LNCAP (cell line): ENCODE data around the gene CTSE.

Source experiments
- CTCF ChIP-seq: fragments of 450-650 bp; IDR thresholded peaks from 2 replicates; pipeline ENCODE4 v1.5.1; 2017; ENCODE audit warnings: mild to moderate bottlenecking

Gene CTSE

GRCh38 chr1:205971082-205971481 lies 52.6 kb downstream of the CTSE start:
- no peak for TF ChIP-seq CTCF

GRCh38 chr1:205970486-205970885 lies 53.2 kb downstream of the CTSE start:
- TF ChIP-seq CTCF = no peak

- no peak for TF ChIP-seq CTCF
Measured at GRCh38 chr1:205969229-205969628, 54.5 kb downstream of the CTSE start.

- no peak for TF ChIP-seq CTCF
Measured at GRCh38 chr1:205967554-205968335, 56.0 kb downstream of the CTSE start.

- no peak for TF ChIP-seq CTCF
Measured at GRCh38 chr1:205965036-205965884, 58.4 kb downstream of the CTSE start.

- no peak for TF ChIP-seq CTCF
Measured at GRCh38 chr1:205963352-205964155, 60.1 kb downstream of the CTSE start.

GRCh38 chr1:205962821-205963221 lies 60.9 kb downstream of the CTSE start:
- no peak for TF ChIP-seq CTCF
